Ovary (tissue), 9 donors: Measurements from ENCODE around the gene EBF3. TPM values are rescaled to one million over a fixed set of nuclear protein-coding genes. Genes with fewer than 3 reads are reported as not detected.

ENCODE experiments used
- DNase-seq, 5 donors: peaks; one replicate each; pipeline ENCODE4 v3.0.0-alpha.2; 2019 to 2020
- H3K27ac ChIP-seq, 2 donors: fragments of 200-600 bp; one replicate each; pipeline versions ENCODE4 v1.5.1 to v1.8.0; 2019 to 2022
- H3K27me3 ChIP-seq: fragments of 200-600 bp; one replicate; pipeline ENCODE4 v1.8.0; 2022
- H3K36me3 ChIP-seq: fragments of 200-600 bp; sonication (generic); one replicate; pipeline ENCODE4 v1.5.1; 2019
- H3K4me1 ChIP-seq: one replicate; pipeline ENCODE4 v1.8.1; 2013; ENCODE audit warnings: mild to moderate bottlenecking, moderate library complexity; ENCODE audit not compliant: insufficient read depth
- H3K4me3 ChIP-seq: fragments of 200-600 bp; sonication (generic); one replicate; pipeline ENCODE4 v1.5.1; 2017
- H3K9me3 ChIP-seq, 2 donors: fragments of 200-600 bp in 1 of 2; sonication (generic) in 1 of 2; one replicate each; pipeline versions ENCODE4 v1.5.1 to v1.8.1; 2013 to 2019; ENCODE audit warnings: mild to moderate bottlenecking in 1 of 2, moderate library complexity in 1 of 2
- EP300 ChIP-seq: sonication (generic); formaldehyde crosslinking; IDR thresholded peaks from one replicate; pipeline ENCODE4 v1.6.1; 2017; ENCODE audit warnings: antibody characterized with exemption
- POLR2A ChIP-seq: fragments of 450-650 bp; IDR thresholded peaks from one replicate; pipeline ENCODE4 v1.6.1; 2017; ENCODE audit warnings: antibody characterized with exemption, mild to moderate bottlenecking, moderate library complexity
- WGBS, 3 donors: extraction: QIAGEN DNeasy Blood & Tissue Kit in 1 of 3; methylation state at CpG; one replicate each; pipeline versions ENCODE4 v1.1.5 to v1.1.7; 2013 to 2017; 5-methylcytosine and 5-hydroxymethylcytosine counted together
- intact Hi-C, 4 donors: fragments of 100-400 bp; cut with DNase I; formaldehyde crosslinking; loops; one replicate each; pipeline versions ENCODE4 v1.11.0 to v1.15.1; 2022 to 2023
- polyA plus RNA-seq, 2 donors: library from polyadenylated mRNA; stranded (reverse); fragments of 200-250 nt in 1 of 2; fragments of 350-450 nt in 1 of 2; fragmentation: Illumina TruSeq in 1 of 2; extraction: RNeasy Lipid Tissue Mini Kit (QIAGEN cat#74804) in 1 of 2; gene quantifications; one replicate each; pipeline ENCODE4 v1.2.3, GENCODE V29; 2013 to 2014
- total RNA-seq, 7 donors: library from RNA; depleted of rRNA in 2 of 7; stranded (reverse); fragments of >200 nt in 2 of 7; fragmentation: NEBNext Ultra II Directional in 3 of 7; extraction: Animal tissue kit (Norgen Biotek cat#: 25700) in 3 of 7; gene quantifications; one replicate each; pipeline versions ENCODE4 v1.1.0 to v1.2.4, GENCODE V29; 2016 to 2023
- TF ChIP-seq, protein P1 (sequence below), 3 donors: fragments of 450-650 bp in 2 of 3; fragments of 200-600 bp in 1 of 3; IDR thresholded peaks; one replicate each; pipeline versions ENCODE4 v1.5.1 to v1.8.0; 2016 to 2022; ENCODE audit warnings: antibody characterized with exemption in 3 of 3, mild to moderate bottlenecking in 1 of 3
- donor health status: DM: no; HTN: no; CAD: no; lungs with moderate emphysema.
- donor health status: DM: no; HTN: no; CAD: no.
- donor health status: Bipolar disorder and iron deficiency.
- donor health status: DM: yes; HTN: yes; CAD: no.
- donor health status: DM: no; HTN: no; CAD: no.
- donor health status: DM: yes; HTN: yes; CAD: no.

Gene EBF3
- total and polyA plus RNA-seq, 9 donors = 0.15 to 3.6 (median 0.79) TPM

DNA sequence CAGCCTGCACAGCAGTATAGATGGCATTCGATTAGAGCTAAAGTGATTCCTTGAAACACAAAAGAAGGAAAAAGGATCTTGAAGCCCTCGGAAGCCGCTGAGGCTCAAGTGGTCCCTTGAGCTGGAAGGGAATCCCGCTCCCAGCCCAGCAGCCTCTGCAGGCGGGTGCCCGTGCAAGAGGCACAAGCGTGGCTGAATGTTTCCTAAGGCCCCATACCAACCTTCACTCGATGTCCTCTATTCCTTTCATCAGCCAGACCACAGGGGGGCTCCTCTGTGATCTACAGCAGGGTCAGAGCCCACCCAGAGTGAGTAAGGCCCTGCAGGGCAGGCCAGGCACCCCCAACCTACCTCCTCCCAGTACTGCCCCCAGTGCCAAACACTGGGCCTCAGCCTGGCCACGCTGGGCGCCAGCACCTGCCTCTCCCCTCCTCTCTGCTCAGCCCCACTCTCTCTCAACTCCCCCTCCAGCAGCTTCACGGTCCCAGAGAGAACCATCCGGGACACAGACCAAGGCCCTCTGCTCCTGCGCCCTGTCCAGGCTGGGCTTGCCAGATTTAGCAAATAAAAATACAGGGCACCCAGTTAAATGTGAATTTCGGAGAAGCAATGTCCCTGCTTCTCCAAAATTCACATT, 30.5 kb downstream of the EBF3 start:
- Histone ChIP-seq H3K9me3 (no peaks in the 10 kb centered on the region), H3K27me3 (no peaks in the 10 kb centered on the region), H3K4me1 (no peaks in the 10 kb centered on the region), H3K36me3 (no peaks in the 10 kb centered on the region), H3K4me3 (no peak overlapping the region), H3K27ac (no peak overlapping the region)
- WGBS, 3 donors = 85 to 95% (median 87%) methylated on average over 14 of the region's 14 CpGs
- TF ChIP-seq, protein P1, sequence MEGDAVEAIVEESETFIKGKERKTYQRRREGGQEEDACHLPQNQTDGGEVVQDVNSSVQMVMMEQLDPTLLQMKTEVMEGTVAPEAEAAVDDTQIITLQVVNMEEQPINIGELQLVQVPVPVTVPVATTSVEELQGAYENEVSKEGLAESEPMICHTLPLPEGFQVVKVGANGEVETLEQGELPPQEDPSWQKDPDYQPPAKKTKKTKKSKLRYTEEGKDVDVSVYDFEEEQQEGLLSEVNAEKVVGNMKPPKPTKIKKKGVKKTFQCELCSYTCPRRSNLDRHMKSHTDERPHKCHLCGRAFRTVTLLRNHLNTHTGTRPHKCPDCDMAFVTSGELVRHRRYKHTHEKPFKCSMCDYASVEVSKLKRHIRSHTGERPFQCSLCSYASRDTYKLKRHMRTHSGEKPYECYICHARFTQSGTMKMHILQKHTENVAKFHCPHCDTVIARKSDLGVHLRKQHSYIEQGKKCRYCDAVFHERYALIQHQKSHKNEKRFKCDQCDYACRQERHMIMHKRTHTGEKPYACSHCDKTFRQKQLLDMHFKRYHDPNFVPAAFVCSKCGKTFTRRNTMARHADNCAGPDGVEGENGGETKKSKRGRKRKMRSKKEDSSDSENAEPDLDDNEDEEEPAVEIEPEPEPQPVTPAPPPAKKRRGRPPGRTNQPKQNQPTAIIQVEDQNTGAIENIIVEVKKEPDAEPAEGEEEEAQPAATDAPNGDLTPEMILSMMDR (IDR thresholded peaks at IDR 0.05) = no peak
- TF ChIP-seq EP300 (no peak), POLR2A (no peak)
- peak in 1 of 5 donors; percentile 7 for DNase-seq
- intact Hi-C loops = no loop called here

DNA sequence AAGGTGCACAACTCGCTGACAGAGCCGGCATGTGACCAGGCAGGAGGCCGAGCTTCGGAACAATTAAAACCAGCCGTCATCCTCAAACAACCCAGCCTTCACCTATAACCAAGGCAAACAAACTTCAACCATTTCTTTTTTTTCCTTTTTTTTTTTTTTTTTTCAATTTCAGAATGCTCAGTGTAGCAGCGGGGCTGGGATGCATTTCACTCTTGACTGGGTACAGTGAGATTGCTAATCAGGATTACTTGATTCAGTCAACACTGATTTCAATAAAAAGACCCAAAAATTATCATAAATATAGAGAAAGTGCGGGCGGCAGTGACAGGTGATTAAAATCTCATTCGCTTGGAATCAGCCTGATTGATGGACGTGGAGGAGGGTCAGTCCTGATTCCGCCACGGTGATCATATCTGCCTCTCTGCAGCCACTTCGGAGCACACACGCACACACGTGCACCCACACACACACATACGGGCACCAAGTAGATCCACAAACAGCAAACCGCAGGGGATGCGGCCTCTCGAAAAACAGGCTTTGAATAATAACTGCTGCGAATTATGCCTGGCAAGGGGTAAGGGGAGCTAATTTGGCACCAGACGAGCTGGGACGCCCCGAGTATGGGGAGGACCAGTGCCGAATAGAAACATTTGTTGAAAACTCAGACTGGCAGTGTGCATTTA, 31.2 kb downstream of the EBF3 start:
- no peak overlapping the region for H3K4me3 ChIP-seq
- H3K9me3 ChIP-seq = no peaks in the 10 kb centered on the region
- no peaks in the 10 kb centered on the region for H3K36me3 ChIP-seq
- no peak overlapping the region for H3K27ac ChIP-seq
- no peaks in the 10 kb centered on the region for H3K27me3 ChIP-seq
- no peaks in the 10 kb centered on the region for H3K4me1 ChIP-seq
- no peak for TF ChIP-seq POLR2A
- no peak for TF ChIP-seq EP300
- intact Hi-C loops = no loop called here
- WGBS, 3 donors = 77 to 83% (median 82%) methylated on average over 24 of the region's 24 CpGs
- peak in 1 of 5 donors; percentile 13 for DNase-seq

DNA sequence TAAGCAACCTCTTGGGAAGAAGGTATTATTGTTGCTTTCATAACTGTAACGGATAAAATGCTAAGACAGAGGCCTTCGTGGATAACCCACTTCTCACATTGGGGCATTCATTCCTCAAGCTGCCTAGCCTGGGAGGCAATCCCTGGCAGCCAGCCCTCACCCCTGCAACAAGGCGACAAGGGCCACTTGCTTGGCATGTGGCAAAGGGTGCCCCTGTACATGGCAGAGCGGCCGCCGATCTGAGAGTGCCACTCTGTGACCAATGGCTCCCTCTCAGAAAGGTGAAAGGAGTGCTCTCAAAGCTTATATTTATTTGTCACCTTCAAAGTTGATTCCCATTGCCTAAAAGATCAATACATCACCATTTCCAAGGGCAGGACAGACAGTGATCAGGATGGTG, 31.9 kb downstream of the EBF3 start:
- H3K36me3 ChIP-seq = no peaks in the 10 kb centered on the region
- intact Hi-C loops = no loop called here
- TF ChIP-seq, protein P1 (IDR thresholded peaks at IDR 0.05) = no peak
- TF ChIP-seq EP300 (no peak), POLR2A (no peak)
- peak in 1 of 5 donors; percentile 17 for DNase-seq
- no peaks in the 10 kb centered on the region for H3K4me1 ChIP-seq
- no peaks in the 10 kb centered on the region for H3K9me3 ChIP-seq
- H3K4me3 ChIP-seq = no peak overlapping the region
- 90 to 94% (median 91%) methylated on average over 6 of the region's 6 CpGs for WGBS, 3 donors
- no peaks in the 10 kb centered on the region for H3K27me3 ChIP-seq
- H3K27ac ChIP-seq = no peak overlapping the region

DNA sequence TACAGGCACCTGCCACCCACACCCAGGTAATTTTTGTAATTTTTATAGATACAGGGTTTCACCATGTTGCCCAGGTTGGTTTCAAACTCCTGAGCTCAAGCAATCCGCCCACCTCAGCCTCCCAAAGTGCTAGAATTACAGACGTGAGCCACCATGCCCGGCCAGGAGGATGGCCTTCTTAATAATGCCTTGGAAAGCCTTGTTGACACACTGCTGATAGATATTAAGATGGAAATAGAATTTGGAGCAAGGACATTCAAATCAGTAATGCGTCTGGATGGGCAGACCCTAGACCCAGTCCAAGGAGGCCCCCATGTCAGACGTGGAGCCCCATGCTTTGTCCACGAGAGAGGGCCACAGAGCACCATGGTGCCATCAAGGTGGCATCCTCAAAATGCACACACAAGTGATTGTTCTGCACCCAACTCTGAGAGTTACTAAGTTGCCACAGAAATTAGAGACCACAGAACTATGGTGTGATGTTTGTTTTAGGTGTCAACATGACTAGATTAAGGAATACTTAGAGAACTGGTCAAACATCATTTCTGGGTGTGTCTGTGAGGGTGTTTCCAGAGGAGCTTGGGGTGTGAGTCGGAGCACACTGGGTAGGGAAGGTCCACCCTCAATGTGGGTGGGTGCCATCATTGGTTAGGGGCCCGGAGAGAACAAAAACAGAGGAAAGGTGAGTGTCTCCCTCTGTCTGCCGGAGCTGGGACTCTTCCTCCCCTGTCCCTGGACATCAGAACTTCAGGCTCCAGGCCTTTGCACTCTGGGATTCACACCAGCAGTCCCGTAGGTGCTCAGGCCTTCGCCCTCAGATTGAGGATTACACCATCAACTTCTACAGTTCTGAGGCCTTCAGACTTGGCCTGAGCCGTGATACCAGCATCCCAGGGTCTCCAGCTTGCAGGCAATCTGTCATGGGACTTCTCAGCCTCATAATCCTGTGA, 34.5 kb downstream of the EBF3 start:
- TF ChIP-seq EP300 = no peak
- TF ChIP-seq, protein P1 (IDR thresholded peaks at IDR 0.05) = no peak
- no peak for TF ChIP-seq POLR2A
- Histone ChIP-seq H3K9me3 (no peaks in the 10 kb centered on the region), H3K27me3 (no peaks in the 10 kb centered on the region), H3K4me3 (no peak overlapping the region), H3K27ac (no peak overlapping the region), H3K4me1 (no peaks in the 10 kb centered on the region), H3K36me3 (no peaks in the 10 kb centered on the region)
- WGBS, 3 donors = 77 to 81% (median 80%) methylated on average over 12 of the region's 12 CpGs
- intact Hi-C loops = no loop called here
- peak in 1 of 5 donors; percentile 7 for DNase-seq
